Panc1 (cell line): ENCODE data around the gene FARP1. TPM values are rescaled to one million over a fixed set of nuclear protein-coding genes. Genes with fewer than 3 reads are reported as not detected.

ENCODE experiments used
- ATAC-seq: fragments of 200-7000 bp; cut with Tn5 transposase; 2 replicates; pipeline ENCODE4 v1.9.1; 2020; ENCODE audit warnings: mild to moderate bottlenecking, moderate library complexity
- BruUV-seq: library from RNA; stranded (reverse); fragments of 400-500 nt; replicated peaks from 2 replicates; lab custom pipeline; 2021; lab: Mats Ljungman, UMichigan
- CTCF ChIA-PET: fragments of 300-600 bp; sonication (Branson Sonifier 250); formaldehyde crosslinking; loops from one replicate; lab custom pipeline; 2022; ENCODE audit warnings: antibody characterized with exemption; lab: Charles Lee
- POLR2A ChIA-PET: fragments of 300-600 bp; sonication (Branson Sonifier 250); formaldehyde crosslinking; loops from one replicate; lab custom pipeline; 2022; ENCODE audit warnings: antibody characterized with exemption; lab: Charles Lee
- DNase-seq: peaks from one replicate; pipeline ENCODE4 v3.0.0-alpha.2; 2010; ENCODE audit warnings: low read depth, low spot score
- H3K27ac ChIP-seq: 2 replicates; pipeline ENCODE4 v1.5.1; 2011; ENCODE audit warnings: mild to moderate bottlenecking, low read length, inconsistent platforms
- H3K27me3 ChIP-seq: fragments of 200-500 bp; sonication (Bioruptor generic); 2 replicates; pipeline ENCODE4 v1.6.0; 2014; ENCODE audit warnings: low read length, inconsistent platforms; ENCODE audit not compliant: control insufficient read depth, insufficient read depth
- H3K36me3 ChIP-seq: fragments of 200-500 bp; sonication (Bioruptor generic); 2 replicates; pipeline ENCODE4 v1.5.1; 2014; ENCODE audit warnings: inconsistent platforms, mild to moderate bottlenecking, low read length, moderate library complexity; ENCODE audit not compliant: control insufficient read depth, insufficient read depth
- H3K4me1 ChIP-seq: 2 replicates; pipeline ENCODE4 v1.5.1; 2011; ENCODE audit warnings: inconsistent platforms, mild to moderate bottlenecking, low read length, moderate library complexity; ENCODE audit not compliant: control insufficient read depth, insufficient read depth
- H3K4me3 ChIP-seq, 2 experiments: 2 replicates each; pipeline ENCODE4 v1.5.1; 2011 to 2012; ENCODE audit warnings: low read depth in 2 of 2, low read length in 2 of 2, mild to moderate bottlenecking in 2 of 2, inconsistent platforms in 1 of 2, moderate library complexity in 1 of 2
- H3K9me3 ChIP-seq: fragments of 200-500 bp; sonication (Bioruptor generic); 2 replicates; pipeline ENCODE4 v1.5.1; 2014; ENCODE audit warnings: low read depth, mild to moderate bottlenecking, inconsistent platforms, low read length, moderate library complexity; ENCODE audit not compliant: control insufficient read depth, insufficient read depth
- CTCF ChIP-seq: fragments of 450-650 bp; IDR thresholded peaks from 2 replicates; pipeline ENCODE4 v1.5.1; 2017; ENCODE audit warnings: mild to moderate bottlenecking
- POLR2AphosphoS5 ChIP-seq: IDR thresholded peaks from 2 replicates; pipeline ENCODE4 v1.6.1; 2012; ENCODE audit warnings: mild to moderate bottlenecking, low read depth, low read length, moderate library complexity
- REST ChIP-seq, 2 experiments: IDR thresholded peaks; 2 replicates each; pipeline ENCODE4 v1.6.1; 2011 to 2012; ENCODE audit warnings: low read depth in 2 of 2, control low read depth in 1 of 2, low read length in 1 of 2, mild to moderate bottlenecking in 1 of 2, moderate library complexity in 1 of 2; ENCODE audit not compliant: insufficient read depth in 1 of 2
- SIN3A ChIP-seq: IDR thresholded peaks from 2 replicates; pipeline ENCODE4 v1.6.1; 2012; ENCODE audit warnings: low read depth, mild to moderate bottlenecking, low read length, moderate library complexity, borderline replicate concordance; ENCODE audit not compliant: insufficient read depth
- TCF7L2 ChIP-seq: IDR thresholded peaks from 2 replicates; pipeline ENCODE4 v1.6.1; 2011; ENCODE audit warnings: mild to moderate bottlenecking, low read depth, low read length, inconsistent platforms
- in situ Hi-C: cut with HindIII; loops from 2 replicates; pipeline ENCODE4 v1.10.0; 2016; ENCODE audit warnings: low sequenced_read_pairs, low pct_unique_long_range_greater_than_20kb
- intact Hi-C: fragments of 100-400 bp; cut with micrococcal nuclease; formaldehyde crosslinking; loops from one replicate; pipeline ENCODE4 v1.10.0; 2022; ENCODE audit not compliant: unreplicated experiment
- total RNA-seq: library from RNA; stranded (reverse); gene quantifications from one replicate; pipeline ENCODE4 v1.2.1, GENCODE V29; 2021; ENCODE audit not compliant: unreplicated experiment

Gene FARP1
- total RNA-seq, 1 experiment from 2014 or later = 61.9 TPM

GRCh38 chr13:98461486-98462240 is 318.8 kb downstream of the FARP1 start:
- H3K4me1 ChIP-seq = no peaks in the 10 kb centered on the region
- POLR2A ChIA-PET = no interaction called here
- ATAC-seq (no peak), DNase-seq (no peak)
- TF ChIP-seq POLR2AphosphoS5 (no peak), REST (IDR thresholded peaks at IDR 0.05; ENCODE audit: insufficient read depth in 1 of 2, low read depth in 2 of 2, low read length in 1 of 2) (no peak), CTCF (no peak)
- CTCF ChIA-PET = no interaction called here
- H3K4me3 ChIP-seq = no peak overlapping the region
- H3K27ac ChIP-seq = no peak overlapping the region
- no peaks in the 10 kb centered on the region for H3K27me3 ChIP-seq
- in situ Hi-C loops (no loop called here), intact Hi-C loops (no loop called here)
- no TSS peak for BruUV-seq
- no peaks in the 10 kb centered on the region for H3K9me3 ChIP-seq
- H3K36me3 ChIP-seq = no peaks in the 10 kb centered on the region

- POLR2A ChIA-PET = no interaction called here
- no peak overlapping the region for H3K27ac ChIP-seq
- no TSS peak for BruUV-seq
- TF ChIP-seq CTCF = no peak
- TF ChIP-seq TCF7L2 = no peak
- TF ChIP-seq REST (IDR thresholded peaks at IDR 0.05; ENCODE audit: insufficient read depth in 1 of 2, low read depth in 2 of 2, low read length in 1 of 2) = no peak
- no peak for TF ChIP-seq SIN3A
- no peak for TF ChIP-seq POLR2AphosphoS5
- H3K9me3 ChIP-seq = no peaks in the 10 kb centered on the region
- no peaks in the 10 kb centered on the region for H3K27me3 ChIP-seq
- in situ Hi-C loops = no loop called here
- no peaks in the 10 kb centered on the region for H3K4me1 ChIP-seq
- CTCF ChIA-PET = no interaction called here
- DNase-seq (no peak), ATAC-seq (no peak)
- H3K36me3 ChIP-seq = no peaks in the 10 kb centered on the region
- no peak overlapping the region for H3K4me3 ChIP-seq
- intact Hi-C loops = no loop called here
Observed at GRCh38 chr13:98462241-98462882, 319.5 kb downstream of the FARP1 start.
